IMR-90 (cell line): ENCODE measurements around the gene S1PR2. TPM values are rescaled to one million over a fixed set of nuclear protein-coding genes. Genes with fewer than 3 reads are reported as not detected.

Experiments used
- ATAC-seq: fragments of 200-7000 bp; cut with Tn5 transposase; 2 replicates; pipeline ENCODE4 v1.9.1; 2020; ENCODE audit warnings: low read depth, mild to moderate bottlenecking, moderate library complexity
- Bru-seq: library from RNA; stranded (reverse); fragments of 400-500 nt; gene quantifications from one replicate; lab custom pipeline; 2021; lab: Mats Ljungman, UMichigan
- BruChase-seq, 2 experiments: library from RNA; stranded (reverse); fragments of 400-500 nt; gene quantifications; one replicate each; lab custom pipeline; 2021; lab: Mats Ljungman, UMichigan
- BruUV-seq: library from RNA; stranded (reverse); fragments of 400-500 nt; replicated peaks from 2 replicates; lab custom pipeline; 2021; lab: Mats Ljungman, UMichigan
- CTCF ChIA-PET: fragments of 300-600 bp; formaldehyde crosslinking; extraction: SDS; loops from one replicate; lab custom pipeline; 2021; ENCODE audit warnings: antibody characterized with exemption; lab: Yijun Ruan, JAX
- POLR2A ChIA-PET: fragments of 300-600 bp; sonication (Branson Sonifier 250); formaldehyde crosslinking; loops from one replicate; lab custom pipeline; 2022; ENCODE audit warnings: antibody characterized with exemption; ENCODE audit not compliant: unreplicated experiment; lab: Charles Lee
- DNase-seq: peaks from one replicate; pipeline ENCODE4 v3.0.0; 2013
- H2AFZ ChIP-seq: replicated peaks from 2 replicates; pipeline ENCODE3; 2013; ENCODE audit warnings: low read length, mild to moderate bottlenecking; ENCODE audit not compliant: poor library complexity
- H2AK5ac ChIP-seq: 2 replicates; pipeline ENCODE4 v1.6.1; 2013; ENCODE audit warnings: low read depth, low read length, inconsistent platforms
- H2AK9ac ChIP-seq: replicated peaks from 2 replicates; pipeline ENCODE3; 2013; ENCODE audit warnings: mild to moderate bottlenecking, low read depth, low read length, moderate library complexity; ENCODE audit not compliant: poor library complexity
- H2BK120ac ChIP-seq: 2 replicates; pipeline ENCODE4 v1.6.1; 2013; ENCODE audit warnings: low read depth, low read length, inconsistent platforms
- H2BK15ac ChIP-seq: 3 replicates; pipeline ENCODE4 v1.6.1; 2013; ENCODE audit warnings: low read depth, low read length, inconsistent platforms
- H2BK20ac ChIP-seq: 2 replicates; pipeline ENCODE4 v1.6.1; 2013; ENCODE audit warnings: low read depth, mild to moderate bottlenecking, inconsistent platforms, low read length, moderate library complexity
- H2BK5ac ChIP-seq: 2 replicates; pipeline ENCODE4 v1.6.1; 2013; ENCODE audit warnings: mild to moderate bottlenecking, low read depth, low read length, inconsistent platforms; ENCODE audit not compliant: poor library complexity, severe bottlenecking
- H3K14ac ChIP-seq: replicated peaks from 2 replicates; pipeline ENCODE4 v1.6.1; 2013; ENCODE audit warnings: low read depth, low read length, inconsistent platforms
- H3K18ac ChIP-seq: 2 replicates; pipeline ENCODE4 v1.6.1; 2013; ENCODE audit warnings: low read depth, low read length, control low read depth
- H3K23ac ChIP-seq: 2 replicates; pipeline ENCODE4 v1.6.1; 2013; ENCODE audit warnings: low read depth, low read length, inconsistent platforms
- H3K27ac ChIP-seq: 2 replicates; pipeline ENCODE4 v1.5.1; 2013; ENCODE audit warnings: mild to moderate bottlenecking, control low read depth, low read length; ENCODE audit not compliant: insufficient read depth
- H3K27me3 ChIP-seq: 2 replicates; pipeline ENCODE4 v1.6.1; 2013; ENCODE audit warnings: low read length; ENCODE audit not compliant: control insufficient read depth, insufficient read depth
- H3K36me3 ChIP-seq: 2 replicates; pipeline ENCODE4 v1.6.1; 2013; ENCODE audit warnings: low read length, mixed read lengths; ENCODE audit not compliant: control insufficient read depth, insufficient read depth
- H3K4ac ChIP-seq: 2 replicates; pipeline ENCODE4 v1.6.1; 2013; ENCODE audit warnings: low read depth, low read length, inconsistent platforms
- H3K4me1 ChIP-seq: 2 replicates; pipeline ENCODE4 v1.6.1; 2013; ENCODE audit warnings: low read length, mixed read lengths; ENCODE audit not compliant: control insufficient read depth, insufficient read depth
- H3K4me2 ChIP-seq: 2 replicates; pipeline ENCODE4 v1.6.1; 2013; ENCODE audit warnings: low read depth, mild to moderate bottlenecking, control low read depth, low read length, moderate library complexity
- H3K4me3 ChIP-seq: 2 replicates; pipeline ENCODE4 v1.5.1; 2013; ENCODE audit warnings: low read depth, mild to moderate bottlenecking, control low read depth, low read length, moderate library complexity; ENCODE audit not compliant: insufficient read depth
- H3K56ac ChIP-seq: 2 replicates; pipeline ENCODE4 v1.6.1; 2013; ENCODE audit warnings: low read length, inconsistent platforms; ENCODE audit not compliant: insufficient read depth; ENCODE audit errors: extremely low read depth
- H3K79me1 ChIP-seq, 2 experiments: 2 replicates each; pipeline ENCODE4 v1.6.1; 2013; ENCODE audit warnings: low read length in 2 of 2, inconsistent platforms in 1 of 2, low read depth in 1 of 2
- H3K9ac ChIP-seq: 2 replicates; pipeline ENCODE4 v1.6.1; 2013; ENCODE audit warnings: low read depth, low read length, control low read depth
- H3K9me1 ChIP-seq: 2 replicates; pipeline ENCODE4 v1.6.1; 2013; ENCODE audit warnings: low read length, inconsistent platforms; ENCODE audit not compliant: insufficient read depth
- H3K9me3 ChIP-seq: 2 replicates; pipeline ENCODE4 v1.6.1; 2013; ENCODE audit warnings: low read length; ENCODE audit not compliant: control insufficient read depth, insufficient read depth
- H4K20me1 ChIP-seq: 2 replicates; pipeline ENCODE4 v1.6.1; 2013; ENCODE audit warnings: low read length, inconsistent platforms; ENCODE audit not compliant: insufficient read depth
- H4K5ac ChIP-seq: 2 replicates; pipeline ENCODE4 v1.6.1; 2013; ENCODE audit warnings: mild to moderate bottlenecking, low read depth, low read length, control low read depth
- H4K8ac ChIP-seq, 2 experiments: 2 replicates each; pipeline ENCODE4 v1.6.1; 2013; ENCODE audit warnings: low read depth in 2 of 2, low read length in 2 of 2, control low read depth in 1 of 2, inconsistent platforms in 1 of 2
- H4K91ac ChIP-seq: 2 replicates; pipeline ENCODE4 v1.6.1; 2013; ENCODE audit warnings: low read depth, low read length, inconsistent platforms; ENCODE audit not compliant: insufficient read depth
- BHLHE40 ChIP-seq: fragments of 150-350 bp; IDR thresholded peaks from 2 replicates; pipeline ENCODE4 v1.6.1; 2016; ENCODE audit warnings: mild to moderate bottlenecking, low read depth, low read length
- CHD1 ChIP-seq: IDR thresholded peaks from 2 replicates; pipeline ENCODE4 v1.6.1; 2012; ENCODE audit warnings: low read depth, low read length, improper control_type of control experiment
- MAFK ChIP-seq: IDR thresholded peaks from 2 replicates; pipeline ENCODE4 v1.6.1; 2012; ENCODE audit warnings: low read depth, low read length, improper control_type of control experiment
- MAZ ChIP-seq: IDR thresholded peaks from 2 replicates; pipeline ENCODE4 v1.6.1; 2012; ENCODE audit warnings: low read depth, mild to moderate bottlenecking, low read length, improper control_type of control experiment, moderate library complexity, borderline replicate concordance
- POLR2A ChIP-seq: IDR thresholded peaks from 2 replicates; pipeline ENCODE4 v1.6.1; 2012; ENCODE audit warnings: mild to moderate bottlenecking, low read depth, low read length
- RAD21 ChIP-seq: IDR thresholded peaks from 2 replicates; pipeline ENCODE4 v1.6.1; 2012; ENCODE audit warnings: low read length, improper control_type of control experiment
- SMC3 ChIP-seq: fragments of 150-350 bp; IDR thresholded peaks from 2 replicates; pipeline ENCODE4 v1.6.1; 2016; ENCODE audit warnings: low read depth, mild to moderate bottlenecking, antibody characterized with exemption, low read length, moderate library complexity
- WGBS, 2 experiments: methylation state at CpG; one replicate each; pipeline versions ENCODE4 v1.1.5 to v1.1.7; 2013; ENCODE audit warnings: missing lambda C conversion rate in 2 of 2; ENCODE audit not compliant: insufficient read length in 1 of 2; ENCODE audit errors: extremely low coverage in 2 of 2; 5-methylcytosine and 5-hydroxymethylcytosine counted together
- dilution Hi-C: fragments of 300-500 bp; cut with HindIII; formaldehyde crosslinking; loops from one replicate; pipeline ENCODE4 v1.14.3; 2018; ENCODE audit warnings: low sequenced_read_pairs; ENCODE audit not compliant: unreplicated experiment
- in situ Hi-C: fragments of 300-500 bp; cut with MboI; formaldehyde crosslinking; loops from 3 replicates; pipeline ENCODE4 v1.14.3; 2019; ENCODE audit warnings: low sequenced_read_pairs, inconsistent platforms, mixed read lengths
- intact Hi-C: fragments of 100-400 bp; cut with micrococcal nuclease; formaldehyde crosslinking; loops from 2 replicates; pipeline ENCODE4 v1.10.0; 2022
- long read RNA-seq: library from polyadenylated mRNA; unstranded; transcript quantifications from one replicate; pipeline ENCODE4 v2.0.0, GENCODE V29; 2021; ENCODE audit not compliant: unreplicated experiment
- polyA plus RNA-seq, 3 experiments: library from polyadenylated mRNA; depleted of rRNA; stranded (reverse); fragments of >200 nt; gene quantifications; 2 replicates each; pipeline ENCODE4 v1.2.3, GENCODE V29; 2012; ENCODE audit warnings: low replicate concordance in 1 of 3
- total RNA-seq: library from RNA; depleted of rRNA; stranded (reverse); fragments of >200 nt; gene quantifications from 2 replicates; pipeline ENCODE4 v1.2.3, GENCODE V29; 2012; rRNA removed

S1PR2 gene, protein sequence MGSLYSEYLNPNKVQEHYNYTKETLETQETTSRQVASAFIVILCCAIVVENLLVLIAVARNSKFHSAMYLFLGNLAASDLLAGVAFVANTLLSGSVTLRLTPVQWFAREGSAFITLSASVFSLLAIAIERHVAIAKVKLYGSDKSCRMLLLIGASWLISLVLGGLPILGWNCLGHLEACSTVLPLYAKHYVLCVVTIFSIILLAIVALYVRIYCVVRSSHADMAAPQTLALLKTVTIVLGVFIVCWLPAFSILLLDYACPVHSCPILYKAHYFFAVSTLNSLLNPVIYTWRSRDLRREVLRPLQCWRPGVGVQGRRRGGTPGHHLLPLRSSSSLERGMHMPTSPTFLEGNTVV
- total RNA-seq (14.0 and 16.7 TPM in 2 replicates), polyA plus RNA-seq (2012; rRNA removed) (15.0 and 16.1 TPM in 2 replicates), Bru-seq, nascent RNA (percentile 83 among the genes with signal in this experiment), BruChase-seq, experiment 1, labeled RNA remaining after a 6-hour chase (percentile 95 among the genes with signal in this experiment), BruChase-seq, experiment 2, labeled RNA remaining after a 2-hour chase (percentile 97 among the genes with signal in this experiment)
- polyA plus RNA-seq (2012; cell fraction: cytosol; rRNA removed): 9.2 and 22.6 TPM in 2 replicates
- polyA plus RNA-seq (2012; cell fraction: nucleus; rRNA removed; ENCODE audit: low replicate concordance): 14.1 and 14.9 TPM in 2 replicates
- long read RNA-seq: 0 reads

DNA sequence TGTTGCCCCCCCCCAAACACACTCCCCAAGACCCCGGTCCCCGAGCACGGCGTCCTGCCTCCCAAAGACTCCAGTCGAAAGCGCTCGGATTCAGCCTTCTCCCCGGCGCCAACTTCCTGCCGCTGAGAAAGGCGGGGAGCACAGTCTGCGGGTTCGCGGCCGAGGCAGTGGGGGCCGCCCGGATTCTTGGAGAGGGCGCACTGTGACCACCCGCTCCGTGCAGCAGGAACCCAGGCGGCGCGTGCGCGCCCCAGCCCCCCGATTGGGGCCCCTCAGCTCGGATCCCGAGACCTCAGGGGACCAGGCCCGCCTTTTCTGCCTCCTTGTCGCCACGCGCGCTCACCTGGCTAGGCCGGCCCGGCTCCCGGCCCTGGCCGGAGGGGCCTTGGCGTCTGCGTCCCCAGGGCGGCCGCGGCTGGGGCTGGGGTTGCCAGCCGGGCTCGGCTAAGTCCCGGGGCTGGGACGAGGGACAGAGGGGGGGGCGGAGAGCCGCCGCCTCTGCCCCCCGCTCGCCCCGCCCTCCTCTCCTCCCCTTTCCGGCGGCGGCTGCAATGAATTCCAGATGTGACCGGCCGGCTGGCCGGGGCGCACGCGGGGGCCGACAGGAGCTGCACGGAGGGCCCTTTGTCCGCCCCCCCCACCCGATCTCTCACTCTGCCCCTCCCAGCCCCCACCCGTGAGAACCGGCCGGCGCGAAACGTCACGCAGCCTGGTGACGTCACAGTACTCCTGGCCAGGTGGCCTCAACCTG, at the start of gene S1PR2:
Gene S1PR2 (minus strand): TSS at position 471 of the 751 bp plus-strand sequence. CDS start 6,426 bp downstream, outside the sequence.
- peaks cover 29 to 52% of the 10 kb centered on the region in 2 experiments; a peak in 3 of 4 replicates for H3K79me1 ChIP-seq
- peak within 1 kb of the TSS; percentile 34; the same call in 1 of the 3 replicates for H2BK15ac ChIP-seq
- peak within 1 kb of the TSS; percentile 51 for H3K4me2 ChIP-seq
- H3K9me3 ChIP-seq: no peaks in the 10 kb centered on the region
- CTCF ChIA-PET: no interaction called here
- WGBS, 2 experiments: 0% methylated on average over 23 of the region's 73 CpGs; no CpG with 5 or more reads in 1 of the 2 experiments
- H2BK20ac ChIP-seq: peak within 1 kb of the TSS; percentile 48; the same call in 1 of the 2 replicates
- POLR2A ChIA-PET: no interaction called here
- H3K36me3 ChIP-seq: peaks cover 7% of the 10 kb centered on the region; the same call in 1 of the 2 replicates
- in situ Hi-C loops (no loop called here), dilution Hi-C loops (no loop called here), intact Hi-C loops (loop anchor here (2.0 kb wide), 1 partner anchor 36 kb away; the partner anchor contains the start of gene DNMT1)
- no peaks in the 10 kb centered on the region for H3K27me3 ChIP-seq
- TF ChIP-seq BHLHE40: no peak
- TF ChIP-seq MAZ: peak; percentile 89; the same call in 1 of the 2 replicates
- TF ChIP-seq POLR2A: peak; percentile 86
- no peak for TF ChIP-seq MAFK
- no peak for TF ChIP-seq SMC3
- TF ChIP-seq RAD21: no peak; the same call in 1 of the 2 replicates
- TF ChIP-seq CHD1: peak; percentile 87; the same call in 1 of the 2 replicates
- BruUV-seq: no TSS peak
- peak within 1 kb of the TSS; percentile 90 for H3K4ac ChIP-seq
- H3K27ac ChIP-seq: peak within 1 kb of the TSS; percentile 89
- peak within 1 kb of the TSS; percentile 92 for H3K9ac ChIP-seq
- H4K5ac ChIP-seq: peak within 1 kb of the TSS; percentile 47
- peaks cover 26% of the 10 kb centered on the region for H3K4me1 ChIP-seq
- H4K8ac ChIP-seq: peak within 1 kb of the TSS; percentile 62 to 75
- H3K4me3 ChIP-seq: peak within 1 kb of the TSS; percentile 87
- H4K91ac ChIP-seq: peak within 1 kb of the TSS; percentile 66
- H3K18ac ChIP-seq: peak within 1 kb of the TSS; percentile 74
- DNase-seq (peak; percentile 75), ATAC-seq (peak; percentile 69)
- H3K14ac ChIP-seq: peak within 1 kb of the TSS; percentile 93
- H2AFZ ChIP-seq: peak within 1 kb of the TSS; percentile 93
- peaks cover 14% of the 10 kb centered on the region for H3K9me1 ChIP-seq
- H3K23ac ChIP-seq: peak within 1 kb of the TSS; percentile 41
- H3K56ac ChIP-seq: peak within 1 kb of the TSS; percentile 27; the same call in 1 of the 2 replicates
- peak within 1 kb of the TSS; percentile 85 for H2AK5ac ChIP-seq
- H2AK9ac ChIP-seq: peak within 1 kb of the TSS; percentile 97
- peak within 1 kb of the TSS; percentile 65 for H2BK120ac ChIP-seq
- peaks cover 20% of the 10 kb centered on the region for H4K20me1 ChIP-seq
- peak within 1 kb of the TSS; percentile 63 for H2BK5ac ChIP-seq
